Urinary bladder (tissue), 4 donors: Measurements from ENCODE around the gene TNIP1. TPM values are rescaled to one million over a fixed set of nuclear protein-coding genes. Genes with fewer than 3 reads are reported as not detected.

Experiments used
- DNase-seq: peaks from one replicate; pipeline ENCODE4 v3.0.0-alpha.2; 2015; ENCODE audit errors: extremely low spot score
- H3K27ac ChIP-seq: one replicate; pipeline ENCODE4 v1.5.1; 2013; ENCODE audit warnings: low read depth, mild to moderate bottlenecking, moderate library complexity
- H3K36me3 ChIP-seq: one replicate; pipeline ENCODE4 v1.6.1; 2013; ENCODE audit warnings: mild to moderate bottlenecking, moderate library complexity; ENCODE audit not compliant: insufficient read depth
- H3K4me1 ChIP-seq: one replicate; pipeline ENCODE4 v1.6.1; 2013; ENCODE audit warnings: mild to moderate bottlenecking, moderate library complexity; ENCODE audit not compliant: insufficient read depth
- H3K4me3 ChIP-seq: one replicate; pipeline ENCODE4 v1.5.1; 2013; ENCODE audit warnings: low read depth, low read length
- WGBS: extraction: QIAGEN DNeasy Blood & Tissue Kit; methylation state at CpG from one replicate; pipeline ENCODE4 v1.1.7; 2013; 5-methylcytosine and 5-hydroxymethylcytosine counted together
- polyA plus RNA-seq: library from polyadenylated mRNA; stranded (reverse); fragments of 200-250 nt; gene quantifications from one replicate; pipeline ENCODE4 v1.2.3, GENCODE V29; 2013
- total RNA-seq: library from RNA; depleted of rRNA; stranded (reverse); fragments of >200 nt; gene quantifications from one replicate; pipeline ENCODE4 v1.2.3, GENCODE V29; 2014
- donor health status: healthy with polysubstance abuse.
- donor health status: healthy.

The TNIP1 gene
- total and polyA plus RNA-seq, 2 donors = 32.4 to 69.3 TPM

- no peaks in the 10 kb centered on the region for H3K4me1 ChIP-seq
- no peak overlapping the region for H3K27ac ChIP-seq
- WGBS = 88% methylated on average over 2 of the region's 2 CpGs
- H3K4me3 ChIP-seq = no peak overlapping the region
- no peaks in the 10 kb centered on the region for H3K36me3 ChIP-seq
- no peak for DNase-seq
Observed at GRCh38 chr5:151019331-151019730, 61.5 kb downstream of the TNIP1 start.

- Histone ChIP-seq H3K36me3 (no peaks in the 10 kb centered on the region), H3K4me1 (no peaks in the 10 kb centered on the region), H3K4me3 (no peak overlapping the region), H3K27ac (no peak overlapping the region)
- no peak for DNase-seq
- 86% methylated on average over 2 of the region's 2 CpGs for WGBS
Observed at GRCh38 chr5:151018846-151019245, 62.0 kb downstream of the TNIP1 start.

- no peak overlapping the region for H3K27ac ChIP-seq
- DNase-seq = no peak
- H3K4me1 ChIP-seq = no peaks in the 10 kb centered on the region
- 96% methylated on average over 2 of the region's 2 CpGs for WGBS
- no peaks in the 10 kb centered on the region for H3K36me3 ChIP-seq
- no peak overlapping the region for H3K4me3 ChIP-seq
Observed at GRCh38 chr5:151017897-151018296, 62.9 kb downstream of the TNIP1 start.

GRCh38 chr5:151016700-151017099 is 64.1 kb downstream of the TNIP1 start:
- Histone ChIP-seq H3K27ac (no peak overlapping the region), H3K4me1 (no peaks in the 10 kb centered on the region), H3K4me3 (no peak overlapping the region), H3K36me3 (no peaks in the 10 kb centered on the region)
- DNase-seq = no peak
- WGBS = 65% methylated on average over 5 of the region's 5 CpGs

GRCh38 chr5:151015974-151016587 is 64.8 kb downstream of the TNIP1 start:
- Histone ChIP-seq H3K4me3 (no peak overlapping the region), H3K27ac (no peak overlapping the region), H3K4me1 (no peaks in the 10 kb centered on the region), H3K36me3 (no peaks in the 10 kb centered on the region)
- WGBS = 92% methylated on average over 7 of the region's 7 CpGs
- no peak for DNase-seq

- DNase-seq = no peak
- no peak overlapping the region for H3K27ac ChIP-seq
- no peak overlapping the region for H3K4me3 ChIP-seq
- H3K4me1 ChIP-seq = no peaks in the 10 kb centered on the region
- H3K36me3 ChIP-seq = no peaks in the 10 kb centered on the region
- WGBS = 79% methylated on average over 4 of the region's 4 CpGs
Observed at GRCh38 chr5:151014680-151015343, 66.0 kb downstream of the TNIP1 start.

- Histone ChIP-seq H3K4me1 (no peaks in the 10 kb centered on the region), H3K4me3 (no peak overlapping the region), H3K36me3 (no peaks in the 10 kb centered on the region), H3K27ac (no peak overlapping the region)
- 86% methylated on average over 6 of the region's 6 CpGs for WGBS
- DNase-seq = no peak
Observed at GRCh38 chr5:151012862-151013261, 68.0 kb downstream of the TNIP1 start.

- WGBS = 88% methylated on average over 4 of the region's 4 CpGs
- no peak for DNase-seq
- H3K27ac ChIP-seq = no peak overlapping the region
- no peak overlapping the region for H3K4me3 ChIP-seq
- no peaks in the 10 kb centered on the region for H3K4me1 ChIP-seq
- no peaks in the 10 kb centered on the region for H3K36me3 ChIP-seq
Observed at GRCh38 chr5:151008906-151009305, 71.9 kb downstream of the TNIP1 start.

- DNase-seq = no peak
- Histone ChIP-seq H3K4me1 (no peaks in the 10 kb centered on the region), H3K36me3 (no peaks in the 10 kb centered on the region), H3K4me3 (no peak overlapping the region), H3K27ac (peak overlapping the region; percentile 25)
- WGBS = 62% methylated on average over 2 of the region's 2 CpGs
Observed at GRCh38 chr5:151008210-151008491, 72.7 kb downstream of the TNIP1 start.

- no peak for DNase-seq
- 71% methylated on average over 7 of the region's 7 CpGs for WGBS
- H3K4me1 ChIP-seq = no peaks in the 10 kb centered on the region
- no peak overlapping the region for H3K4me3 ChIP-seq
- peak overlapping the region; percentile 25 for H3K27ac ChIP-seq
- no peaks in the 10 kb centered on the region for H3K36me3 ChIP-seq
Observed at GRCh38 chr5:151007430-151008209, 73.2 kb downstream of the TNIP1 start.

GRCh38 chr5:151006704-151007334 is 74.0 kb downstream of the TNIP1 start:
- Histone ChIP-seq H3K27ac (peak overlapping the region; percentile 77), H3K36me3 (no peaks in the 10 kb centered on the region), H3K4me1 (no peaks in the 10 kb centered on the region), H3K4me3 (no peak overlapping the region)
- 63% methylated on average over 5 of the region's 5 CpGs for WGBS
- no peak for DNase-seq

- no peaks in the 10 kb centered on the region for H3K4me1 ChIP-seq
- H3K36me3 ChIP-seq = no peaks in the 10 kb centered on the region
- no peak overlapping the region for H3K4me3 ChIP-seq
- H3K27ac ChIP-seq = peak overlapping the region; percentile 82
- no peak for DNase-seq
- 14% methylated on average over 7 of the region's 7 CpGs for WGBS
Observed at GRCh38 chr5:151005950-151006576, 74.8 kb downstream of the TNIP1 start.

GRCh38 chr5:151005187-151005949 is 75.5 kb downstream of the TNIP1 start:
- H3K4me3 ChIP-seq = no peak overlapping the region
- 35% methylated on average over 5 of the region's 5 CpGs for WGBS
- peak overlapping the region; percentile 82 for H3K27ac ChIP-seq
- no peaks in the 10 kb centered on the region for H3K4me1 ChIP-seq
- no peak for DNase-seq
- H3K36me3 ChIP-seq = no peaks in the 10 kb centered on the region
